BLaER1 (cell line): ENCODE results near the gene CARD19.

Experiments
- H3K27ac ChIP-seq: shearing (Covaris generic); formaldehyde crosslinking; 2 replicates; pipeline ENCODE4 v1.8.1; 2022
- H3K27me3 ChIP-seq: shearing (Covaris generic); formaldehyde crosslinking; 2 replicates; pipeline ENCODE4 v1.8.1; 2022
- H3K36me3 ChIP-seq: shearing (Covaris generic); formaldehyde crosslinking; 2 replicates; pipeline ENCODE4 v1.8.1; 2022
- H3K4me1 ChIP-seq: shearing (Covaris generic); formaldehyde crosslinking; 2 replicates; pipeline ENCODE4 v1.8.1; 2022
- H3K4me2 ChIP-seq: shearing (Covaris generic); formaldehyde crosslinking; 2 replicates; pipeline ENCODE4 v1.8.1; 2022
- H3K4me3 ChIP-seq: shearing (Covaris generic); formaldehyde crosslinking; 2 replicates; pipeline ENCODE4 v1.8.1; 2022
- H3K9ac ChIP-seq: shearing (Covaris generic); formaldehyde crosslinking; 2 replicates; pipeline ENCODE4 v1.8.1; 2022
- H3K9me3 ChIP-seq: shearing (Covaris generic); formaldehyde crosslinking; 2 replicates; pipeline ENCODE4 v1.8.1; 2022
- H4K20me1 ChIP-seq: shearing (Covaris generic); formaldehyde crosslinking; 2 replicates; pipeline ENCODE4 v1.8.1; 2022
- Cebpa-rat ChIP-seq: shearing (Covaris generic); IDR thresholded peaks from 2 replicates; pipeline ENCODE4 v1.8.1; 2022

Gene CARD19

DNA sequence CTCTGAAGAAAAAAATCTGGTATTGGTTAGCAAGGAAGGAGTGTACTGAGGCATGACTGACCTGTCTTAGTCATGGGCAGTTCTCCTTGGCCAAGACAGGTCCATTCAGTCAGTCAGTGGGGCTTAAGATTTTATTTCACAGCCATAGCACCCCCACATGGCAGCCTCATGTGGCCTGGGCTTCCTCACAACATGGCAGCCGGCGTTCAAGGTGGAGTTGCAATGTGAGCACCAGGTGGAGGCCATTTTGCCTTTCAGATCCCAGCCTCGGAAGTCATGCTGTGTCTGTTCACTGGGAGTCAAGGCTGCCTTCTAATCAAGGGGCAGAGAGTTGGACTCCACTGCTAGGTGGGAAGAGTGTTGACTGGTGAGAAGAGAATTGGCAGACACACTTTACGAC, 10.3 kb upstream of the CARD19 start:
- Histone ChIP-seq H4K20me1 (no peaks in the 10 kb centered on the region), H3K9ac (no peak overlapping the region)
- no peak for TF ChIP-seq Cebpa-rat

DNA sequence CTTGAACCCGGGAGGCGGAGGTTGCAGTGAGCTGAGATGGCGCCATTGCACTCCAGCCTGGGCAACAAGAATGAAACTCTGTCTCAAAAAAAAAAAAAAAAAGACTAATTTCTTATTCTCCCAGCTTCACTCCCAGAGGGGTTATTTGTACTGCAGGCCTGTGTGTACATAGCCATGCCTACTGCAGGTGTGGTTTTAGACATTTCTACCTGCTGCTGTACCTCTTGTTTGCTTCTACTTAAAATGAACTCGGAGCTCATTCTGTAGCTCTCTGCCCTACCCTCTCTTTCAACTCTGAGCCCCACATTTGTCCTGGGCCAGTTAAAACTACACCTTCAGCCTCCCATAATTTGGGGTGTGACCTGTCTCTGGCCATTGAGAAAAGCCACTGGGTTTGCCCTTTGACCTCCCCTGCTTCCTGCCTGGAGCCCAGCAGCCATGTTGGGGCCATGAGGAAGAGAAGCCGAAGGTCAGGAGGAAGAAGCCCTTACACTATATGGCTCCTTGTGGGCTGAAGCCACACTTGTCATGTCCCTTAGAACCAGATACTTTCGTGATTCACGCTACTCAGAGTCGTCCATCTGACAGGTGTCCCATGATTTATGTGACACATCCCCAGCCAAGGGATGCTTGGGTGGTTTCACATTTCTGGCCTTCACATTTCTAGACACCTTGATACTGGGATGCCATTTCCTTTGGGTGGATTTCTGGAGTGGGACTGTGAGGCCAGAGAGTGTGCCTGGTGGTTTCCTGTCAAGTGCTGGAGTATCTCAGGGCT, 9.4 kb upstream of the CARD19 start:
- Histone ChIP-seq H3K36me3 (peaks cover 61% of the 10 kb centered on the region), H3K4me1 (peaks cover 62% of the 10 kb centered on the region), H3K4me2 (no peak overlapping the region), H3K9ac (no peak overlapping the region), H3K27ac (no peak overlapping the region; the same call in 1 of the 2 replicates), H4K20me1 (no peaks in the 10 kb centered on the region), H3K27me3 (no peaks in the 10 kb centered on the region), H3K9me3 (no peaks in the 10 kb centered on the region), H3K4me3 (no peak overlapping the region)
- TF ChIP-seq Cebpa-rat: no peak

More for the DNA sequence above, 10.3 kb upstream of the CARD19 start:
- H3K4me1 ChIP-seq: peaks cover 53% of the 10 kb centered on the region
- H3K27ac ChIP-seq: no peak overlapping the region
- no peaks in the 10 kb centered on the region for H3K27me3 ChIP-seq
- H3K4me3 ChIP-seq: no peak overlapping the region
- H3K4me2 ChIP-seq: no peak overlapping the region
- no peaks in the 10 kb centered on the region for H3K9me3 ChIP-seq
- H3K36me3 ChIP-seq: peaks cover 70% of the 10 kb centered on the region

DNA sequence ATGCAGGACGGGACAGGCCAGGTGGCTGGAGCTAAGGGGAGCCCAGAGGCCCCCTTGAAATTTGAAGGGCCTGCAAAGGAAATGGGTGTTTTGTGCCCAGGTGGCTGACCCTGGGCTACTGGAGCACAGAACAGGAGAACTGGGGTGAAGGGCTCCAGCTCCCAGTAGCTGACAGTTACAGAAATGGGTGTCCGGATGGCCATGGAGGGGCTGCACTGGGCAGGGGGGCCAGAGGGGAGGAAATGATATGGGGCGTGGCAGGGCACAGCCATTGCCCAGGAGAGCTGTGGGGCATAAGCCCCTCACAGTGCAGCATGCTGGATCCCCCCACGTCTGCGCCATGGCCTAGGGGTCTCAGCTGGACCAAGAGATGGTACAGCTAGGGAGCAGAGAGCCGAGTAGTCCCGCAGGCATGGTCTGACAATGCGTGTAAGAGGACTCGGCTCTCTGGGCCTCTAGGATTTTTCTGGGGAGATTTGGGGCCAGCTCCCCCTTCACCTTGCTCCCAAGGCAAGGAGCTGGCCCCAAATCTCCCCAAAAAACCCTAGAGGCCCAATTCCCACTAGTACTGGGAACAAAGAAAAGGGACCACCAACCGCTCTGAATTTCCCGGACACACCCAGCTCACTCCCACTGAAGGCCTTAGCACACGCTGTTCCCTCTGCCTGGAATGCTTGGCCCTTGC, 7.9 kb upstream of the CARD19 start:
- H3K36me3 ChIP-seq: peaks cover 50% of the 10 kb centered on the region

DNA sequence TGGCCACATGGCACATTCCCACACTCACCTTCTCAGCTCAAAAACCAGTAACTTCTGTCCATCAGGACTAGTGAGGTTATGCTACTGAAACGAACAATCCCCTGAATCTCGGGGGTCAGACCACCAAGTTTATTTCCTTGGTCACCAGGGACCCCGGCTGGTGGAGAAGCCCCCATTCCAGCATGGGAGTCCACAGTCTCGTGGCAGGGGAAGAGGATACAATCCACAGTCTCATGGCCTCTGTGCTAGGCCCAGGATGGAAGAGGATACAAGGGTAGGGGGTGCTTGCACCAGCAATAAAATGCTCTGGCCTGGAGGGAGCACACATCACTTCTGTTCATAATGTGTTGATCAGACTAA, 7.4 kb upstream of the CARD19 start:
- peaks cover 71% of the 10 kb centered on the region for H3K4me1 ChIP-seq
- H3K27me3 ChIP-seq: no peaks in the 10 kb centered on the region
- H3K4me2 ChIP-seq: peak overlapping the region; percentile 81
- peaks cover 45% of the 10 kb centered on the region for H3K36me3 ChIP-seq
- H3K9me3 ChIP-seq: no peaks in the 10 kb centered on the region
- no peak for TF ChIP-seq Cebpa-rat
- peak overlapping the region; percentile 19 for H3K27ac ChIP-seq
- H3K4me3 ChIP-seq: no peak overlapping the region
- H4K20me1 ChIP-seq: no peaks in the 10 kb centered on the region
- no peak overlapping the region for H3K9ac ChIP-seq

More for the DNA sequence above, 7.9 kb upstream of the CARD19 start:
- TF ChIP-seq Cebpa-rat: no peak
- no peaks in the 10 kb centered on the region for H3K27me3 ChIP-seq
- peak overlapping the region; percentile 19 for H3K27ac ChIP-seq
- H4K20me1 ChIP-seq: no peaks in the 10 kb centered on the region
- H3K9me3 ChIP-seq: no peaks in the 10 kb centered on the region
- H3K4me2 ChIP-seq: peak overlapping the region; percentile 81
- no peak overlapping the region for H3K4me3 ChIP-seq
- no peak overlapping the region for H3K9ac ChIP-seq
- H3K4me1 ChIP-seq: peaks cover 70% of the 10 kb centered on the region

DNA sequence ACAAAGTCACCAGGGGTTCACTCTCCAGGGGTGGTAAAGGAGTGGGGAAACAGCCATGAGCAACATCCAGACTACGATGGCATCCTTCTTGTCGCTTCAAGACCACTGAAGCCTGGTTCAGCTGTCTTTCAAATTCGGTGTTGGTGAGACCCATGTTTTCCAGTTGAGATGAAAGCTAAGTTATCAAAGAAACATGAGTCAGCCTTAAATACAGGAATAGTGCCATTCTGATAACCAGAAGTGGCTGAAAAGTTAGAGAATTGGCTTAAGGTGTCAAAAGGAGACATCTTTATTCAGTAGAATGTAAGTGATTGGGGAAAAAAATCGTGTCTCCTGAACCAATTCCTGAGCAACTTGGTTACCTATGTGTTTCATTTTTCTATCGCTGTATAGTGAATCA, 7.0 kb upstream of the CARD19 start:
- no peaks in the 10 kb centered on the region for H4K20me1 ChIP-seq
- H3K4me3 ChIP-seq: no peak overlapping the region
- no peak overlapping the region for H3K9ac ChIP-seq
- H3K4me1 ChIP-seq: peaks cover 75% of the 10 kb centered on the region
- no peak for TF ChIP-seq Cebpa-rat
- no peaks in the 10 kb centered on the region for H3K27me3 ChIP-seq
- no peaks in the 10 kb centered on the region for H3K9me3 ChIP-seq
- H3K27ac ChIP-seq: peak overlapping the region; percentile 19; the same call in 1 of the 2 replicates
- H3K4me2 ChIP-seq: peak overlapping the region; percentile 81
- H3K36me3 ChIP-seq: peaks cover 41% of the 10 kb centered on the region

DNA sequence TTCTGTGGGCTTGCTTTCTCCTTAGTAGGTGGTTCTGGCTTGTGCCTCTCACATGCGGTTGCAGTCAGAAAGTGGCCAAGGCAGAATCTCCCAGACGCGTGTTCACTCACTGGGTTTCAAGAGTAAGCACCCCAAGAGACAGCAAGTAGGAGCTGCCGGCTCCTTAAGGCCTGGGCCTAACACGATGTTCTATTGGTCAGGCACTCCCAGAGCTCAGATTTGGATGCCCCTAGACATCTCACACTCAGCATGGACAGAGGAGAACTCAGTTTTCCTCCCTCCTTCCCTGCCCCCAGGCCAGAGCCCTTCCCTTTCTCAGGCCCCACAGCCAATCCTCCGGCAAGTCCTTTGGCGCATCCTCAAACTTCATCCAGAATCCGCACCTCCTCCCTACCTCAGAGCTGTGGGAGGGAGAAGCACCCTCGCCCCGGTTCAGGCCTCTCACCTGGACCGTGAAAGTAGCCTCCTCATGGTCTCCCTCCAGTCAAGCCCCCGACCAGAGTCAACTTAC, 6.5 kb upstream of the CARD19 start:
- TF ChIP-seq Cebpa-rat: no peak
- H3K27ac ChIP-seq: peak overlapping the region; percentile 19; the same call in 1 of the 2 replicates
- no peak overlapping the region for H3K4me3 ChIP-seq
- no peaks in the 10 kb centered on the region for H3K9me3 ChIP-seq
- no peaks in the 10 kb centered on the region for H4K20me1 ChIP-seq
- peaks cover 36% of the 10 kb centered on the region for H3K36me3 ChIP-seq
- no peaks in the 10 kb centered on the region for H3K27me3 ChIP-seq
- H3K9ac ChIP-seq: no peak overlapping the region
- H3K4me1 ChIP-seq: peaks cover 80% of the 10 kb centered on the region
- H3K4me2 ChIP-seq: peak overlapping the region; percentile 81

DNA sequence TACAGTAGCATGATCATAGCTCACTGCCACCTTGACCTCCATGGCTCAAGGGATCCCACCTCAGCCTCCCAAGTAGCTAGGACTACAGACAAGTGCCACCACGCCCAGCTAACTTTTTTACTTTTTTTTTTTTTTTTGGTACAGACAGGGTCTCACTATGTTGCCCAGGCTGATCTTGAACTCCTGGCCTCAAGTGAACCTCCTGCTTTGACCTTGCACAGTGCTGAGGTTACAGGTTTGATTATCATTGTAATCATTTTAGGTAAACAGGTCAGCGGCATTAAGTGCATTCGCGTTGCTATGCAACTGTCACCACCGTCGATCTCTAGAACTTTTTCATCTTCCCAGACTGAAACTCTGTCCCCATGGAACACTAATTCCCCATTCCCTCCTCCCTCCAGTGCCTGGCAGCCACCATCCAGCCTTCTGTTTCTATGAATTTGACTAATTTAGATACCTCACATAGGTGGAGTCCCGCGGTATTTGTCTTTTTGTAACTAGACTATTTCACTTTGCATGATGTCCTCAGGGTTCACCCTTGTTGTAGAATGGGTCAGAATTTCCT, 5.8 kb upstream of the CARD19 start:
- H3K9me3 ChIP-seq: no peaks in the 10 kb centered on the region
- H3K27me3 ChIP-seq: no peaks in the 10 kb centered on the region
- no peak overlapping the region for H3K4me3 ChIP-seq
- peaks cover 29% of the 10 kb centered on the region for H3K36me3 ChIP-seq
- peaks cover 87% of the 10 kb centered on the region for H3K4me1 ChIP-seq
- no peak overlapping the region for H3K9ac ChIP-seq
- no peak for TF ChIP-seq Cebpa-rat
- H3K4me2 ChIP-seq: peak overlapping the region; percentile 81
- H3K27ac ChIP-seq: peak overlapping the region; percentile 19; the same call in 1 of the 2 replicates
- H4K20me1 ChIP-seq: no peaks in the 10 kb centered on the region

DNA sequence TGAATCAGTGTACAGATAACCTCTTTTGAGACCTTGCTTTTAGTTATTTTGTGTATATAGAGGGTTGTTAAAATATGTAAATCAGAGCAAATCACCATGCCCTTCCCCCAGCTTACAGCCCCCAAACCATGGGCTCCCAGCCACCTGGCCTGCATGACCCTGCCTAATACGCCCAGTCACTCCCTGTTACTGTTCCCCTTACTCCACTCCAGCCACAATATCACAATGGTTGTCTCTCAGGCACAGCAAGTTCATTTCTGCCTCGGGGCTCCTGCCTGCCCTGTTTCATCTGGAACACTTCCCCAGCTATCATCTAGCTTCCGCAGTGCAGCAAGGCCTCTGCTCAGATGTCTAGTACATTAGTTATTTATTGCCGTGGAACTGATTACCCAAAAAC, 5.0 kb upstream of the CARD19 start:
- Histone ChIP-seq H4K20me1 (no peaks in the 10 kb centered on the region), H3K4me1 (peaks cover 88% of the 10 kb centered on the region), H3K4me2 (peak overlapping the region; percentile 81), H3K27ac (peak overlapping the region; percentile 92; the same call in 1 of the 2 replicates), H3K27me3 (no peaks in the 10 kb centered on the region), H3K36me3 (peaks cover 21% of the 10 kb centered on the region), H3K9ac (no peak overlapping the region), H3K4me3 (no peak overlapping the region), H3K9me3 (no peaks in the 10 kb centered on the region)
- no peak for TF ChIP-seq Cebpa-rat

DNA sequence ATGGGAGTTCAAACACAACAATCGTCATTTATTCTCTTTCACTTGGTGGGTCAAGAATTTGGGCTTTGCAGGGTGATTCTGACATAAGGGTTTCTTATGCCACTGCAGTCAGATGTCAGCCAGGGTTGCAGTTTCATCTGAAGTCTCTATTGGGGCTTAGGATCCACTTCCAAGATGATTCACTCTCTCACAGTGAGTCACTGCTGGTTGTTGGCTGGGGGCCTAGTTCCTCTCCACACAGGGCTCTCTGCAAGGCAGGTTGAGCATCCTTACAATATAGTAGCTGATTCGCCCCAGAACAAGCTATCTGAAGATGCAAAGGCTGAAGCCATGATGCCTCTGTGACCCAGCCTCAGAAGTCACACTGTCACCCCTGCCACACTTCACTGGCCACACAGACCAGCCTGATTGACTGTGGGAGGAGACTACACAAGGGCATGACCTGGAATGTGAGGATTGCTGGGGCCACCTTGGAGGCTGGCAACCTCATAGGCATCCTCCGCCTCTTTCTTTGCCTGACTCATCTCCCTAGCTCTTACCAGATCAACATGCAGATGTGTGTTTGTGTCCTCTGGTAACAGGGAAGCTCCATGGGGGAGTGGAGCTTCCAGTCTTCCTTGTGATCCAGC, 4.5 kb upstream of the CARD19 start:
- no peaks in the 10 kb centered on the region for H4K20me1 ChIP-seq
- peaks cover 88% of the 10 kb centered on the region for H3K4me1 ChIP-seq
- H3K4me3 ChIP-seq: no peak overlapping the region
- peaks cover 15% of the 10 kb centered on the region for H3K36me3 ChIP-seq
- no peaks in the 10 kb centered on the region for H3K27me3 ChIP-seq
- H3K9me3 ChIP-seq: no peaks in the 10 kb centered on the region
- peak overlapping the region; percentile 92 for H3K27ac ChIP-seq
- no peak overlapping the region for H3K9ac ChIP-seq
- peak overlapping the region; percentile 81 for H3K4me2 ChIP-seq
- TF ChIP-seq Cebpa-rat: no peak
